ENCODE data around the gene STARD10.
A peak's percentile ranks its signal among the peaks of the same experiment; 100 is the strongest.

The STARD10 gene

DNA sequence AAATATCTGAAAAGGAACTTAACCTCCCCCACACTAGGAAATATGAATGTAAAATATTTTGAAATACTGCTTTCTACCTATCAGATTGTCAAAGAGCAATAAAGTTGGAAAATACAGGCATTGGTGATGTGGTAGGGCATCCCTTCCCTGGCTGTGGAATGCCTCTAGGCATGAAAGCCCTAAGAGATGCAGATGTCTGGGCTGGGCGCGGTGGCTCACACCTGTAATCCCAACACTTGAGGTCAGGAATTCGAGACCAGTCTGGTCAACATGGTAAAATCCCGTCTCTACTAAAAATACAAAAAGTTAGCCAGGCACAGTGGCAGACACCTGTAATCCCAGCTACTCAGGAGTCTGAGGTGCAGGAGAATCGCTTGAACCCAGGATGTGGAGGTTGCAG lies 63.6 kb downstream of the STARD10 start:
- TF ChIP-seq, protein P1, sequence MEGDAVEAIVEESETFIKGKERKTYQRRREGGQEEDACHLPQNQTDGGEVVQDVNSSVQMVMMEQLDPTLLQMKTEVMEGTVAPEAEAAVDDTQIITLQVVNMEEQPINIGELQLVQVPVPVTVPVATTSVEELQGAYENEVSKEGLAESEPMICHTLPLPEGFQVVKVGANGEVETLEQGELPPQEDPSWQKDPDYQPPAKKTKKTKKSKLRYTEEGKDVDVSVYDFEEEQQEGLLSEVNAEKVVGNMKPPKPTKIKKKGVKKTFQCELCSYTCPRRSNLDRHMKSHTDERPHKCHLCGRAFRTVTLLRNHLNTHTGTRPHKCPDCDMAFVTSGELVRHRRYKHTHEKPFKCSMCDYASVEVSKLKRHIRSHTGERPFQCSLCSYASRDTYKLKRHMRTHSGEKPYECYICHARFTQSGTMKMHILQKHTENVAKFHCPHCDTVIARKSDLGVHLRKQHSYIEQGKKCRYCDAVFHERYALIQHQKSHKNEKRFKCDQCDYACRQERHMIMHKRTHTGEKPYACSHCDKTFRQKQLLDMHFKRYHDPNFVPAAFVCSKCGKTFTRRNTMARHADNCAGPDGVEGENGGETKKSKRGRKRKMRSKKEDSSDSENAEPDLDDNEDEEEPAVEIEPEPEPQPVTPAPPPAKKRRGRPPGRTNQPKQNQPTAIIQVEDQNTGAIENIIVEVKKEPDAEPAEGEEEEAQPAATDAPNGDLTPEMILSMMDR (IDR thresholded peaks at IDR 0.05; ENCODE audit: low read depth, low read length, missing control alignments): no peak
- H3K4me3 ChIP-seq (ENCODE audit: low read depth, low read length): no peak overlapping the region
- DNase-seq (ENCODE audit: low read depth): no peak

DNA sequence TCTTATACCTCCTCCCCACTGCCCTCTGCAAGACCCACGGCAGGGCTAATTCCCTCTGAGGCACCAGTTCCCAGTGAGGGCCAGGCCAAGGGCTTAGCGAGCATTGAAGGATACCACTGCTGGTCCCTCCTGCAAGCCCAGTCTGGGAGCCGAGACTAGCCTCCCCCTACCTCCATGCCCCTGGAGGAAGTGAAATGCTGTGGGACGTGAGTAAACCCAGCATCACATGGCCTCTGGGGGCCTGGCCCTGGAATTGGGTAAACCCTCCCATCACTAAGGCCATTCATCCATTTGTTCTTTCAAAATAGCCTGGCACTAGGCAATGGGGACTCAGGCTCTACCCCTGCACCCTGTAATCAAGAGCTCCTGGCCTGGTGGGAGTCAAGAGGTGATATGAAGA lies 66.3 kb downstream of the STARD10 start:
- no peak overlapping the region for H3K4me3 ChIP-seq (ENCODE audit: low read depth, low read length)
- TF ChIP-seq, protein P1 (IDR thresholded peaks at IDR 0.05; ENCODE audit: low read depth, low read length, missing control alignments): no peak
- DNase-seq (ENCODE audit: low read depth): no peak

DNA sequence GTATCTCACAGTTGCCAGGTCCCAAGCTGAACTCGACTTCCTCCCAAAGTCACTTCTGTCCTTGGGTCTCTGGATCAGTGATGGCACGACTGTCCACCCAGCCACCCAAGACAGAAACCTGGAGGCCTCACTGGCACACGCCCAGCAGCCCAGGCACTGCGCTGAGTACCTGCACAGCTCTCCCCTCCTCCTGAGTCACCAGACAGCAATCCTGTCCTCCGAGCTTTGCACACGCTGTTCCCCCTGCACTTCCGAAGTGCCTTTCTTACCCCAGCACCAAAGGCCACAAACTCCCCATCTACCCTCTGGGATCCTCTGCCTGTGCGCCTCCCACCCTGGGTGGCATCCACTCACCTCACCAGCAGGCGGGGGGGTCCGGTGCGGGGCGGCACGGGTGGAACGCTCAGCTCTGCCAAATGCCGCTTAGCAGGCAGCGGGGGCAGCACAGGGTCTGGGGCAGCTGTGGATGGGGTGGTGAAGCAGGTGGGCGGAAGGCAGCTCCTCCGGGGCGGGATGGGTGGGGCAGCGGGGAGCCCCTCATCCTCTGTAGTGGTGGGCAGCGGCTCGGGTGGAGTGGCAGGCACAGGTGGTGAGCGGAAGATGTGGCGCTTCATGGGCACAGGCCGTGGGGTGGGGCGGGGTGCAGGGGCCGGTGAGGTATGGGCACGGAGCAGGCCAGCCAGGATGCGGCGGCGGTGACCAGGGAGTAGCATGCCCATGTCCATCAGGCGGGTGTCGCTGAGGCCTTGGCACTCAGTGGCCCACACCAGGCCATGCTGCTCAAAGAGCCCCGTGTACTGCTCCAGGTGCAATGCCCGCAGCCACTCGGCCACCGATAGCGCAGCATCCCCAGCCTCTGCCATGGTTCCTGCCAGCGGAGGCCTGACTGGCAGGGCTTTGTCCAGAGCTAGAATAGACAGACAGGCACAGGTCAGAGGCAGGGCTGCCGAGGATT lies 67.3 kb downstream of the STARD10 start:
- no peak overlapping the region for H3K4me3 ChIP-seq (ENCODE audit: low read depth, low read length)
- DNase-seq (ENCODE audit: low read depth): no peak
- TF ChIP-seq, protein P1 (IDR thresholded peaks at IDR 0.05; ENCODE audit: low read depth, low read length, missing control alignments): no peak

DNA sequence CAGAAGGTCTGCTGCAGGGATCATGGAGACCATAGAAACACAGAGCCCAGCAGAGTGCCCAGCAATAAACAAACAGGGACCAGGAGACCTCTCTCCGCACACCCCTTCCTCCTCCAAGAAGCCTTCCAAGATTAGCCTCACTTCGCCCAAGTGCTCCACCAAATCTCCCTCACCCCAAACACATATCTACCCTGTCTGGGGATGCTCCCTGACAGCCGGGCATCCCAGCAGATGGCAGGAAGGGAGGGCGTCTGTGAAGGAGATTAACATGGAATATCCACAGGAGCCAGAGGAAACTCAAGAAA lies 68.2 kb downstream of the STARD10 start:
- no peak overlapping the region for H3K4me3 ChIP-seq (ENCODE audit: low read depth, low read length)
- TF ChIP-seq, protein P1 (IDR thresholded peaks at IDR 0.05; ENCODE audit: low read depth, low read length, missing control alignments): no peak
- DNase-seq (ENCODE audit: low read depth): no peak

DNA sequence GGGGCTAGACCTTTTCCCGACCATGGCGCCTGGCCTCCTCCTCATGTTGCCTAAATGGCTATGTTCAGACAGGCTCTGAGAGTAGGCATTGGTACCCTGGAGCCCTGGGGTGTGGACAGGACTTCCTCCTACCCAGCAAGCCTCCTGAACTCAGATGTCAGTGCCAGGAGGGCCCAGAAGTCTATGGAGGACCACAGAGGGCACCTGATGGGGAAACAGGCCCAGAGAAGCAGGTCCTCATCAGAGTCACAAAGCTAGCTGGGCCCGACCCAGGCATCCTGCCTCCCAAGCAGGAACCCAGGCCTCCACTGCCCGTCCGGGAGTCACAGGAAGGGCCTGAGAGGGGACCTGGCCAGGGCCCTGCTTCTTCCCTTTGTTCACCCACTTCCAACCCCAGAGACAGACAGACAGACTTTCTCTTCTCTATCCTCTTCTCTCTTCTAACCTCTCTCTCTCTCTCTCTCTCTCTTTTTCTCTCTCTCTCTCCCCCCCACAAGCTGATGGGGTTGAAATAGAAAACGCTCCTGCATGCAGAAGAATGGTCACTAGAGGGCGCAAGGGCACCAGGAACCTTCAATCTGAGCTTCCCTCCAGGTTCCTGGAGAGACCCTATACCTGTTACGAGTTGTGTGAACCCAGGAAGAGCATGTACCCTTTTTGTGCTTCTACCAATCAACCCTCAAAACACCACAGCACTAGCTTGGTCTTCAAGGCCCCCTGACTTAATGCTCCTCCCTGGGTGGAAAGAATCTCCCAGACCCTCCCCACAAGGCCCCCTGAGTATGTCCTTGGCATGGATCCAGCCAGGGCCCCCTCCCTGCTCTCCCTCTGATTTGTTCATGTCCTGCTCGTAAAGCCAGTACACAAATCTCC lies 68.8 kb downstream of the STARD10 start:
- TF ChIP-seq, protein P1 (IDR thresholded peaks at IDR 0.05; ENCODE audit: low read depth, low read length, missing control alignments): peak; percentile 84
- H3K4me3 ChIP-seq (ENCODE audit: low read depth, low read length): no peak overlapping the region
- DNase-seq (ENCODE audit: low read depth): peak; percentile 78

DNA sequence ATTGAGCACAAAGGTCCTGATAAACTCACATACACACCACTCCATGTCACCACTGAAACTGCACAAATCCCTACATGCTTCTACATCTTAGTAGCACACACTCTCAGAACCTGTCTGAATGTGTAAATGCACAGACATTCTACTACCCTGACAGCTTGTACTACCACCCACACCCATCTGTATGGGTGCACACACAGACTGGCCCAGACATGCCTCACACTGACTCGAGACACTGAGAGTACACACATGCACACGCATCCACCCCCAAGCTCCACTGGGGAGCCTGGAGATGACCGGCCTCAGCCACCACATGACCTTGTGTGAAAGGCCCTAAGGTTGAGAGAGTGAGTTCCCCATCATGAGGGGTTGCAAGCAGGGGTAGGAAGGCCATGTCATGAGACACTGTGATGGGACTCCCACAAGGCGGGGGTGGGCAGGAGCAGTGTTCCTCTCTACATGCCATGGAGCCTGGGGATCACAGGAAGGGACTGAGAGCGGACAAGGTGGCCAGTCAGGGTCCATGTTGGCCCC lies 69.8 kb downstream of the STARD10 start:
- H3K4me3 ChIP-seq (ENCODE audit: low read depth, low read length): no peak overlapping the region
- TF ChIP-seq, protein P1 (IDR thresholded peaks at IDR 0.05; ENCODE audit: low read depth, low read length, missing control alignments): no peak
- no peak for DNase-seq (ENCODE audit: low read depth)
